HG03196 (cell line): ENCODE measurements around the gene IQCK.
"Not testable (repeated sequence)": the region's sequence is repeated elsewhere in the genome, so short reads cannot be mapped to it uniquely, and the experiment has no call there.

Source experiments
- ATAC-seq: cut with Tn5 transposase; IDR thresholded peaks from one replicate; pipeline ENCODE4 v1.9.1; 2021; ENCODE audit not compliant: unreplicated experiment

IQCK gene, protein sequence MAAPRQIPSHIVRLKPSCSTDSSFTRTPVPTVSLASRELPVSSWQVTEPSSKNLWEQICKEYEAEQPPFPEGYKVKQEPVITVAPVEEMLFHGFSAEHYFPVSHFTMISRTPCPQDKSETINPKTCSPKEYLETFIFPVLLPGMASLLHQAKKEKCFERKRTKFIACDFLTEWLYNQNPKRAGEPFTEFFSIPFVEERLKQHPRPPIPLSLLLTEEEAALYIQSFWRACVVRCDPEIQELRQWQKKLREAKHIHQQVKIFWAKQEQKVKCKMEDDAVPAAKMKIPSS

DNA sequence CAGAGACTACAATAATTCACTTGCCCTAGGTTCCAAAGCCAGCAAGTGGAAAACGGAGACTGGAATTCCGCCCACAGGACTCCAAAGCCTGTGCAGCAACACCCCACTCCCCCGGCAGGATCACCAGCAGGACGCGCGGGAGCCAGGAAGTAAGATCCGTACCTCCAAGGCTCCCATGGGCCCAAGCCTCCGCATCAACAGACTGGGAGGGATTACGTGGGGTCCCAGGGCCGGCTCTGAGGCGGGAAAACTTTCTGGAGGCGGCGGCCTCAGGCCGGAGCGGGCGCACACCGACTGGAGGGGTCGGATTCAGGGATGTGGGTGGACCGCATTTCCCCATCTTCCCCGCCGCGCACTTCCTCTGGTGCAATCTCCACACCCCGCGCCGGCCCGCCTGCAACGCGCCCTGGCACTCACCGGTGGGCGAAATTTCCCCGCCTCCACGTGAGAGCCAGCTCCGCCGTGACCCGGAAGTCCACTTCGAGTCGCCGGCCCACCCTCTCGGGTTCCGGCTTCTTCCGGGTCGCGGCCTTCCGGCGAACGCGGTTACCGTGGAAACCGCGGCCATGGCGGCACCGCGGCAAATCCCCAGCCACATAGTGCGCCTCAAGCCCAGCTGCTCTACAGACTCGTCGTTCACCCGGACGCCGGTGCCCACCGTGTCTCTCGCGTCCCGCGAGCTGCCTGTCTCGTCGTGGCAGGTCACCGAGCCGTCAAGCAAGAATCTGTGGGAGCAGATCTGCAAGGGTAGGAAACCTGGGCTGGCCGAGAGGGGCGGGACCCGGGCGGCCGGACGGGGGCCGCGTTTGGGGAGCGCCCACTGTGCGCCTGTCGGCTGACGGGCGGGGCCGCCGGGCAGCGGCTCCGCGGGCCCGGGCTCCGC is at the start of gene IQCK, which contains the start of gene KNOP1:
TSS of gene IQCK (plus strand) at position 531 of the 883 bp plus-strand sequence. CDS start at position 567, 36 bp downstream.
TSS of gene KNOP1 (minus strand) at position 487 of the 883 bp plus-strand sequence. CDS start 3,192 bp downstream, outside the sequence.
- peak; percentile 86 for ATAC-seq

- no peak for ATAC-seq
These were observed 45.7 kb upstream of the IQCK start for GRCh38 chr16:19672378-19672777.

DNA sequence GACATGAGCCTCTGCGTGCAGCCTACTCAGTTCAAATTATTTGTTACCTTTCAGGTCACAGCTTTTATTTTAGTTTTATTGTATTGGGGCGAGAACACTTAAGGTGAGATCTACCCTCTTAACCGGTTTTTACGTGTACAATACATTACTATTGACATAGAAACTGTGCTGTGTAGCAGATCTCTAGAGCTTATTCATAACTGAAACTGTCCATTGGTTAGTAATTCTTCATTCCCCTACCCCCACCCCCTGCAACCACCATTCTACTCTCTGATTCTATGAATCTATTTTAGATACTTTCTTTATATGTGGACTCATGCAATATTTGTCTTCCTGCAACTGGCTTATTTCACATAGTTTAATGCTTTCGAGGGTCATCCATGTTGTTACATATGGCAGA is 43.6 kb upstream of the IQCK start:
- no peak for ATAC-seq

DNA sequence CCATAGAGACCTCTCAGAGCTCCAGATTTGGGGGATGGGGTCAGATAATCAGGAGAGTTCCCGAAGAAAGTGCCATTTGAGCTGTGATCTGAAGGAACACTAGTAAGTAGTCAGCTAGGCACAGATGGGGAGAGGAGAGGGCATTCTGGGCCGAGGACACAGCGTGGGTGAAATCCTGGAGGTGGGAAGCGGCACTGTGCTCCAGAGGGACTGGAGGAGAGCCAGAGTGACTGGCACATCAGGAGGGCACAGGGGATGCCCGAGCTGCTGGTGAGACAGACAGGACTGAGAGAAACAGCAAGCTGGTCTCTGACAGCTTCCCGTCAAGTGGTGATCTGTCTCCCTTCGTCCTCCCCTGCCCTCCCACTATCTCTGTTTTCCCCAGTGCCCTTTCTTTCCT is 40.7 kb upstream of the IQCK start:
- ATAC-seq = no peak

DNA sequence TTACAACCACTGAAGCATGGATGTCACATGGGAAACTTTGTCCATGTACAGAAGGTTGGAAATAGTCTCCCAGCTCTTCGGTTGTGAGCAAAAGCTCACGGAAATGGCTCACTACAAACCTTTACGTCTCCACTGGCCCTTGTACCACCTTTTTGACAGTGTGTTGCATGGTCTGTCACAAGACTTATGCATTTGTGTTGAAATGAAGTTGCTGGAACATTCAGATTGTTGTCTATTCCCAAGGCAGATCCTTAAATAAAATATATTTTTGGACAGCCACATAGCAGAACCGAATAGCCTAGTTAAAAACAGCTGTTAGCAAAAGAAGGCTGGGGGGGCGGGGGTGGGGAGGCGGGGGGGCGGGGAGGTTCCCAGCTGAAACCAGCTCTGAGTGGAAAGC is 39.3 kb upstream of the IQCK start:
- no peak for ATAC-seq

DNA sequence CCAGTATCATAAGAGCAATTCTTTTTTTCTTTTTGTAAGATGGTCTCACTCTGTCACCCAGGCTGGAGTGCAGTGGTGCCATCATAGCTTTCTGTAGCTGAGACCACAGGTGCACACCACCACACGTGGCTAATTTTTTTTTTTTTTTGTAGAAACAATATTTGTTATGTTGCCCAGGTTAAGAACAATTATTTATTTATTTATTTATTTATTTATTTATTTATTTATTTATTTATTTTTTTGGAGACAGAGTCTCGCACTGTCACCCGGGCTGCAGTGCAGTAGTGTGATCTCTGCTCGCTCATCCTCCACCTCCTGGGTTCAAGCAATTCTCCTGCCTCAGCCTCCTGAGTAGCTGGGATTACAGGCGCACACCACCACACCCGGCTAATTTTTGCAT is 38.8 kb upstream of the IQCK start:
- not testable (repeated sequence) for ATAC-seq

DNA sequence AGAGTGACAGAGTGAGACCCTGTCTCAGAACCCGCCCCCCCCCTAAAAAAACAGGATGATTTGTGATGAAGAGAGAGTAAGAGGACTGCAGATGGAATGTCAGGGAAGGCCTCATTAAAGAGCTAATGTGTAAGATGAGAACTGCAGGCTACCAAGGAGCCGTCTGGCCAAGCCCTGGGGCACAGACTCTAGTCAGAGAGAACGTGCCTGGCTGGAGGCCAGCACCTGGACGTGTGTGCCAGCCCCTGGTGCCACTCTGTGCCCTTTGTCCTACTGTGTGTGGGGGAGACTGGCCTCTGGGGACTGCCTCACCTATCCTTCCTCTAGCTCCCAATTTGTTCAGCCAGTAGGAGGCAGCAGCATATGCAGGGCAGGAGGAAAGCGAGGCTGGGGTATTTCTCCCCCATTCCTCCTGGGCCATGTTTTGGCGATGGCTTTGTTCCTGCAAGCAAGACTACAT is 37.2 kb upstream of the IQCK start:
- no peak for ATAC-seq

GRCh38 chr16:19681637-19682036 is 36.4 kb upstream of the IQCK start:
- ATAC-seq = no peak

- no peak for ATAC-seq
These were observed 34.4 kb upstream of the IQCK start for GRCh38 chr16:19683453-19684236.

DNA sequence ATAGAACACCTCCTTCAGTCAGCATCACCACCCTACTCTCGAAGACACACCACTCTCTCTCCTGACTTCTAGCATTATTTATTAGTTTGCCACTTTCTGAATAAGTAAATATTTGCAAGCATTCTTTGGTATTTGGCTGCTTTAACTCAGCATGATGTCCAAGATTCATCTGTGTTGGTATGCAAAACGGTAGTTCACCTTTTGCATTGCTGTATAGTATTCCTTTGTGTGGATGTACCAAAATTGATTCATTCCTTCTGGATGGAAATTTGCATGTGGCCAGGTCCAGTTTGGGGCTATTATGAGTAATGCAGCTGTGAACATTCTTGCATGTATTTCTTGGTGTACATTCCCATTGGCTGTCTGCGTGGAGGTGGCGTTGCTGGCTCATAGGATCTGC is 32.9 kb upstream of the IQCK start:
- ATAC-seq = no peak

DNA sequence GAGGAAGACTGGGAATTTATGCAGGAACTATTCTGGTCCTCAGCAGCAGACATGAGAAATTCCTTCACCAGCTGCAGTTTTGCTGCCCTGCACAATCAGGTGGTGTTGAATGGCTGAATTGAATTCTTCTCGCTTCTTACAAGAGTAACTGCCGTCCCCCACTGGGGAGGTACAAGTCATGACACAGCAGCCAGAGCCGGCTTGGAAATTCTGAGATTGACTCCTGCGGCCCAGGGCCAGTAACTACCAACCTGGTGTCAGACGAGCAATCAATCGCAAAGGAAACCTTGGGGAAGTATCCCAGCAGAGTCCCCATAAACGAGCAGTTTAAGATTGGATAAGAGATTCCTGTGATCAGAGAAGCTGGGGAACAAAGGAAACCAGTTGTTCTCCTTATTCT is 30.8 kb upstream of the IQCK start:
- no peak for ATAC-seq

DNA sequence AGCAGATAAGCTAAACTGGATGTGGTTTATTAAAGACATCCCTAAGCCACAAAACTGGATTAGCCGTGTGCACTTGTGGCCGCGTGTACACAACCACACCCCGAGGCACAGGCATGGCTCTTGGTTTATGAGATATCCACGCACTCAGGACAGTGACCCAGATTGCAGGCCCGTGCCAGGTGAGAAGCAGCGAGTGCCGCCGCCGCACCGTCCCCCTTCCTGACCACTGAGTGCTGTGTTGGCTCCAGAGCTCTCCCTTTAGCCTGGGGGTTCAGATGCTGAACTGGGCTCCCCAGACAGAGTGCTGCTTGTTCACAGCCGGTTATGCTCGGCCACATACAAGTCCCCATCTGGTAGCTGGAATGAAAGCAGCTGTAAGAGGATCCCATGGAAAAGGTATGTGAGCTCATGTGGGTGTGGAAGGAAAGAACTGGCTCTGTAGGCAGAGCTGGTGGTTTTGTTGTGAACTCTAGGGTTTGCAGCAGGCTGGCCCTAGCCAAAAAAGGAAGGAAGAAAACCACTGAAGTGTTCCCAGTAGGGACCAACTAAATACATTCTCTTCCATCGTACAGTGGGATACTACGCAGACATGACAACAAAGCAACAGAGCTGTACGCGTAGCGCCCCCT is 29.6 kb upstream of the IQCK start:
- ATAC-seq = no peak

DNA sequence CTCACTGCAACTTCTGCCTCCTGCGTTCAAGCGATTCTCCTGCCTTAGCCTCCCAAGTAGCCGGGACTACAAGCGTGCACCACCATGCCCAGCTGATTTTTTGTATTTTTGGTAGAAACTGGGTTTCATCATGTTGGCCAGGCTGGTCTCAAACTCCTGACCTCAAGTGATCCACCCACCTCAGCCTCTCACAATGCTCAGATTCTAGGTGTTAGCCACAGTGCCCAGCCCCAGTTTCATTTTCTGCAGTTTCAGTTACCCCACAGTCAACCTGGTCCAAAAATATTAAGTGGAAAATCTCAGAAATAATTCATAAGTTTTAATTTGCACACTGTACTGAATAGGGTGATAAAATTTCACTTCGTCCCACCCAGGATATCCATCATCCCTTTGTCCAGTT is 28.7 kb upstream of the IQCK start:
- ATAC-seq = no peak

DNA sequence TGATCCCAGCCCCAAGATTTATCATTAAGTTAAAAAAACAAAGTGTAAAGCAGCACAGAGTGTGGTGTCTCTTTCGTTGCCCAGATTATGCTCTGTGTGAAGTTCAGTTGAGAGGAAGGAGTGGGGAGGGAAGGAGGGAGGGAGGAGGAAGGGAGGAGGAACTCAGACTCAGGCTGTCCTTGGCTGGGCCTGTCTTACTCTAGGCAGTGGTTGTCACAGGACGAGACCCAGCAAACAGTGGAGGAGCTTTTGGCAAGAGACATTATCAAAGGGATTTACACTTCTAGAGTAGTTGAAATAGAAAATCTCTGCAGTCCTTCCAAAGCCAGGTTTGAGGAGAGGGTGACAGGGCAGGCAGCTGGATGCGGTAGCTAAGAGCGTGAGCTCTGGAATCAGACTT is 27.9 kb upstream of the IQCK start:
- no peak for ATAC-seq

GRCh38 chr16:19691161-19691711 is 26.8 kb upstream of the IQCK start:
- ATAC-seq = no peak

- no peak for ATAC-seq
These were observed 23.1 kb upstream of the IQCK start for GRCh38 chr16:19694989-19695388.

GRCh38 chr16:19696328-19696727 is 21.7 kb upstream of the IQCK start:
- ATAC-seq = no peak

GRCh38 chr16:19696961-19697360 is 21.1 kb upstream of the IQCK start:
- no peak for ATAC-seq

DNA sequence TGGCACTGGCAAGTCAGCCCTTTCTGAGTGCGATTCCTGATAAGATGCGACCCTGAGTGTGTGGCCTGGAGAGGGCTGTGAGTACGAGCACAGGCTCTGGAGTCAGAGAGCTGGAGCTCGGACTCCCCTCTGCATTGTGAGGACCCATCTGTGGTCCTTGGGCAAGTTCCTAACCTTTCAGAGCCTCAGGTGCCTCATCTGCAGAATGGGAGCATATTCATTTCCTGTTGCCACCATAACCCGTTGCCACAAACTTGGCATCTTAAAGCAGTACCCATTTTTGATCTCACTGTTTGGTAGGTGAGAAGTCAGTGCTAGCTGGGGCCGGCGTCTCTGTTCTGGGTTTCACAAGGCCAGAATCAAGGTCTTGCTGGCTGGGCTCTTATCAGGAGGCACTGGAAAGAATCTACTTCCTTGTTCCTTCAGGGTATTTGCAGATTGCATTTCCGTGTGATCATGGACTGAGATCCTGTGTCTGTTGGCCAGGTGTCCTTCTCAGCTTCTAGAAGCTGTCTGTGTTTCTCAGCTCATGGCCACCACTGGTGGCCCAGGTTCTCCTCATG is 20.2 kb upstream of the IQCK start:
- no peak for ATAC-seq
